Measurements from ENCODE around the gene DRG2.

The DRG2 gene

DNA sequence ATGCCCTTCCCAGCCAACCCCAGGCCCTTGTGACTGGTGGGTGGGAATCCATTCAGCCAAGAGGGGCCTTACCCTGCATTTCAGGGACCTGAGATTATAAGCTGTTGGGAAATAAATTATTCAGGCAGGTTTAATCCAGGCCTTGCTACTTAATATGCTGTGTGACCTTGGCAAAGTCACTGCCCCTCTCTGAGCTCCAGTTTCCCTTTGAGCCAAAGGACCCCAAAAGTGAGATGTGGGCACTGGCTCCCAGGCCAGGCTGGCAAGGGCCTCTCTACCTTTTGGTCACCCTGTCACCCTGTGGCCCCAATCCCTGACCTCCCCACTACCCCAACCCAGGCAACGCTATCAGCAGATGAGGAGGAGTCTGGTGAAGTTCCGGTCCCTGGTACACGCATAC is 54.7 kb downstream of the DRG2 start:
- no peak for DNase-seq (ENCODE audit: low read depth in 1 of 2, low spot score in 1 of 2)

DNA sequence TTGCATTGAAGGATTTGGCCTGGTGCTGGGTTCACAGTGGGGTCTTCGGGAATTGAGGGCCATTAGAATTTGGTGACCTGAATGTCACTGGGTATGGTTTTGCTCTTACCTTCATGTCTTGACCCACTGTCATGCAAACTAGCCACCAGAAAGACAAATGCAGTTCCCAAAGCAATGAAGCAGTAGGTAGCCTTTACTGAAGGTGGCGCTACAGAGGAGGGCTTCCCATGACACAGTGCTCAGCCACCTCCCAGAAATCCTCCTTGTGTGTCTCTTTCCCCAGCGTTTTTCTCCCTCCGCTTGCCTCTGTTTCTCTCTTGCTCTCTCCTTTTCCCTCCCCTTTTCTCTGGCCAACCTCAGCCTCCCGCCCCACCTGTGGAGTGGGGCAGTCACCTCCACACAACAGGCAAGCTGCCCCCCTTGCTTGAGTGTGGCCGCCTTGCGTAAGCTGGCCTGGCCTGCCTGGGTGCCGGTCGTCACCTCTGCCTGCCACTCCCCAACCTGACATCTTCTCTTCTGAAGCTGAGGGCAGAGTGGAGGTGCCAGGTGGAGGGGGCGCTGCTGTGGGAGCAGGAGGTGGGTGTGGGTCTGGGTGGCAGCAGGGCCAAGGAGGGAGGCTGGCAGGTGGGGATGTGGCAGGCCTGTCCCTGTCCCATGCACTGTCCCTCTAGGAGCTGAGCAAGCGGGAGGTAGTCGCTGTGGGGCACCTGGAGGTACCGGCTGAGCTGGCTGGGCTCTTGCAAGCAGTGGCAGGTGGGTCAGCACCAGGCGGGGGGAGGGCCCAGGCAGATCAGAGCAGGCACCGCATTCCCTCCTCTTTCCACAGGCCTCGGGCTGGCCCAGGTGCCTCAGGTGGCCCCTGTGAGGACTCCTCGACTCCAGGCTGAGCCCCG is 55.5 kb downstream of the DRG2 start:
- no peak for DNase-seq (ENCODE audit: low read depth in 1 of 2, low spot score in 1 of 2)

DNA sequence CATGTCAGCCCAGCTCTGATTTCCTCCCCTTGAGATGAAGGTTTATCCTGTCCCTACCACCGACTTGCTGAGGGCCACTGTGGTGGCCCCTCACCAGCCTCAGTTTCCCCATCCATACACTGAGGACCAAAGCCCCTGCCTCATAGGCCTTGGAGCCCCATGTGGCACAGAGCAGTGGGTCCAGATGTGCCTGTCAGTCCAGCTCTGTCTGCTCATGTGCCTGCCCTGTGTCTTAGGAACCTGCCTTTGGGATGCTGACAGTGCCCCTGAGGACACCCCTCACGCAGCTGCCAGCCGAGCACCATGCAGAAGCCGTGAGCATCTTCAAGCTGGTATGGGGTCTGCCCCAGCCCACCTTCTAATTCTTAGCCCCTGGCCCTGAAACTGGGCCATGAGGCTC is 56.5 kb downstream of the DRG2 start:
- no peak for DNase-seq (ENCODE audit: low read depth in 1 of 2, low spot score in 1 of 2)

DNA sequence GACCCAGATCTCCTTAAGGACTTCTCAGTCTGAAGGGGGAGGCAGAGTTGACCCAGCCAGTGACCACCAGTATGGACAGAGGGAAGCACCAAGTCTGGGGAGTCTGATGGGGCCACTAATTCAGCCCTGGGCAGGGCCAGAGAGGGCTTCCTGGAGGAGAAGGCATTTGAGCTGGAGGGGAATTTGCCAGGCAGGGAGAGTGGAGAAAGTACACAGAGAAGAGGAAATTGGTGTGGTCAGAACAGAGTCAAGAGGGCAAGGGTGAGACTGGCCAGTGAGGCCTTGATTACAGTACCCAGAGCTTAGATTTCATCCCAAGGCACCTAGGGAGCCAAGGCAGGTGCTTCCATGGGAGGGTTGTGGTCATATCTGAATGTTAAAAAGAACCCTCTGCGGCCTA is 57.1 kb downstream of the DRG2 start:
- no peak for DNase-seq (ENCODE audit: low read depth in 1 of 2, low spot score in 1 of 2)

GRCh38 chr17:18145811-18146210 is 58.1 kb downstream of the DRG2 start:
- DNase-seq (ENCODE audit: low read depth in 1 of 2, low spot score in 1 of 2) = no peak

DNA sequence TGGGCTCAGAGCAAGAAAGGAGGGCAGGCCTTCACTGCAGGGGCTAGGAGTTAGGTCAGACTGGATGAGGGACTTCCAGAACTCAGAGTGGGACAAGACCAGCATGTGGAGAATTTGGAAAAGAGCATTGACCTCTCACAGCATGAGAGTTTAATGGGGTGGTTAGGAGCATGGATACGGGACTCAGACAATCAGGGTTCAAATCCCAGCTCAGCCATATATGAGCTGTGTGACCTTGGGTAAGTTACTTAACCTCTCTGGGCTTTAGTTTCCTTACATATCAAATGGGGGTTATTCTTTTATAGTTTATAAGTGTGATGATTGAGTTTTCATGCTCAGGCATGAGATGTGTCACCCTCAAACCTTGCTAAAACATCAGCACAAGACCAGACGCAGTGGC is 58.5 kb downstream of the DRG2 start:
- DNase-seq (ENCODE audit: low read depth in 1 of 2, low spot score in 1 of 2) = no peak

DNA sequence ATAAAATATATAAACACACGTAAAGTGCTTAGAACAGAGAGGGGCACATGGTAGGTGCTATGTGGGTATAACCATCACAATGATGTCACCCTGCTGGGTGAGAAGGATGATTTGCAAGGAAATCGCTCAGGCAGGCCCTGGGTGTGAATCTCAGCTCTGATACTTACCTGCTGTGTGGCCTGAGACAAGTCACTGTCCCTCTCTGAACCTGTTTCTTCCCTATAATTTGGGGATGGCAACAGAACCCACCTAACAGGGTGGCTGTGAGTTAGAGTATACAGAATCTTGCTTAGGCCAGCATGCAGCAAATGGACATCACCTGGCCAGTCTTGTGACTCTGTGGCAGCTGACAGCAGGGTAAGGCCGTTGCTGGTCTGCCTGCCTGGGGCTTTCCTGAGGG is 59.2 kb downstream of the DRG2 start:
- DNase-seq (ENCODE audit: low read depth in 1 of 2, low spot score in 1 of 2) = no peak

- DNase-seq (ENCODE audit: low read depth in 1 of 2, low spot score in 1 of 2) = no peak
Observed at GRCh38 chr17:18148586-18148985, 60.8 kb downstream of the DRG2 start.

GRCh38 chr17:18151290-18151689 is 63.5 kb downstream of the DRG2 start:
- no peak for DNase-seq (ENCODE audit: low read depth in 1 of 2, low spot score in 1 of 2)

DNA sequence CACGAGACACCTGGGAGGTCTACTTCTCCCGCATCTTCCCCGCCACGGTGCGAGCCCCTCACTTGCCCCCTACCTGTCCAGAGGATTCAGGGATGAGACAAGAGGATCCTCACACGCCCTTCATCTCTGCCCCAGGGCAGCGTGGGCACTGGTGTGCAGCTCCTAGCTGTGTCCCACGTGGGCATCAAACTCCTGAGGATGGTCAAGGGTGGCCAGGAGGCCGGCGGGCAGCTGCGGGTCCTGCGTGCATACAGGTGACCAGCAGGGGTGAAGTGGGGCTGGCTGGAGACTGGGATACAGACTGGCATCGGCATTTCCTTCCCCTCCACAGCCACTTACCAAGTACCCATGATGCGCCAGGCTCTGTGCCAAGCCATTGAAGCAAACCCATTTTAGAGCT is 67.4 kb downstream of the DRG2 start:
- DNase-seq (ENCODE audit: low read depth in 1 of 2, low spot score in 1 of 2) = no peak

DNA sequence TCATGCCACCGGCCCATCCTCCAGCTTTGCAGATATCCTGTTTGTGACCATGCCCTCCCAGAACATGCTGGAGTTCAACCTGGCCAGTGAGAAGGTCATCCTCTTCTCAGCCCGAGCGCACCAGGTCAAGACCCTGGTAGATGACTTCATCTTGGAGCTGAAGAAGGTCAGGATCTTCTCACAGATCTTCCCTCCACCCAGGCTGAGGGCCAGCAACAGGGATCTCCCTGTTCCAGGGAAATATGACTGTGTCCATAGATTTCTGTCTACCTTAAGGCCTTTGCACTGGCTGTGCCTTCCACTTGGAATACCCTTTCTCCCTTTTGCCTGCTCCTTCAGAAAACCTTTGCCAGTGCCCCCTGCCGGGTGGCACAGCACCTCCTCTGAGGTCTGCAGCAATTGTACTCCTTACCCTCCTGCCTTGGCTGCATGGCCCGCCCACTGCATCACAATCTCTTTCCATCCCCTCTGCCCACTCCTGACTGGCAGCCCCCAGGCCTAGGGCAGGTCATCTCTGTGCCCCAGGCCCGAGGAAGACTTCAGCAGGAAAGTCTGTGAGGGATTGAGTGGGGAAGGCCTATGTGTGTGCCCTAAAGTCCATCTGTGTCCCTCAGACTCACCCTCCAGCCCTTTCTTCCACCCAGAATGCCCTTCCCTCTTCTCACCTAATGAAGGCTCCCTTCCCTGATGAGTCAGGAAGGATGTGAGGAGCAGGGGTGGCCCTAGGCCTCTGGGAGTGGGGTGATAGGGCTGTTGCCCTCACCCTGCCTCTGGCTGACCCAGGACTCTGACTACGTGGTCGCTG is 68.6 kb downstream of the DRG2 start:
- DNase-seq (ENCODE audit: low read depth in 1 of 2, low spot score in 1 of 2) = no peak

DNA sequence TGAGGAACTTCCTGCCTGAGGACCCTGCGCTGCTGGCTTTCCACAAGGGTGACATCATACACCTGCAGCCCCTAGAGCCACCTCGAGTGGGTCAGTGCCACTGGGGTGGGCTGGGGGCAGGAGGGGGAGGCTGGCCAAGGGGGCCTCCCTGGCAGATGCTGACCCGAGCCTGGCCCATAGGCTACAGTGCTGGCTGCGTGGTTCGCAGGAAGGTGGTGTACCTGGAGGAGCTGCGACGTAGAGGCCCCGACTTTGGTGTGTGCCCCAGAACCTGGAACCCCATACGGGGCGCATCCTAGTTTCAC is 69.2 kb downstream of the DRG2 start:
- DNase-seq (ENCODE audit: low read depth in 1 of 2, low spot score in 1 of 2) = no peak
